Activated B cell treated with CpG ODN at 0.5 μM for 24 hours (primary cell): ENCODE measurements around the gene COPS8. TPM values are rescaled to one million over a fixed set of nuclear protein-coding genes. Genes with fewer than 3 reads are reported as not detected.

ENCODE experiments used
- ATAC-seq: fragments of 200-7000 bp; cut with Tn5 transposase; one replicate; pipeline ENCODE4 v1.10.0; 2021; ENCODE audit warnings: low read depth, mild to moderate bottlenecking, moderate library complexity
- CTCF ChIA-PET: fragments of 350-600 bp; sonication (Branson Sonifier 250); formaldehyde crosslinking; loops from one replicate; lab custom pipeline; 2021; ENCODE audit warnings: antibody characterized with exemption; lab: Charles Lee
- POLR2A ChIA-PET: fragments of 350-600 bp; sonication (Branson Sonifier 250); formaldehyde crosslinking; loops from one replicate; lab custom pipeline; 2021; ENCODE audit warnings: antibody characterized with exemption; lab: Charles Lee
- DNase-seq: peaks from one replicate; pipeline ENCODE4 v3.0.0; 2022
- H3K27ac Mint-ChIP-seq: one replicate; pipeline ENCODE4 v1.8.0; 2020; ENCODE audit warnings: mixed read lengths
- H3K27me3 Mint-ChIP-seq: one replicate; pipeline ENCODE4 v1.8.0; 2021; ENCODE audit warnings: mixed read lengths
- H3K36me3 Mint-ChIP-seq: one replicate; pipeline ENCODE4 v1.8.0; 2021; ENCODE audit warnings: low read depth, mixed read lengths
- H3K4me1 Mint-ChIP-seq: one replicate; pipeline ENCODE4 v1.8.0; 2021; ENCODE audit warnings: mixed read lengths
- H3K4me3 Mint-ChIP-seq: one replicate; pipeline ENCODE4 v1.8.0; 2020; ENCODE audit warnings: mild to moderate bottlenecking, mixed read lengths
- H3K9me3 Mint-ChIP-seq: one replicate; pipeline ENCODE4 v1.8.0; 2020; ENCODE audit warnings: mixed read lengths
- intact Hi-C: fragments of 100-400 bp; cut with micrococcal nuclease; formaldehyde crosslinking; loops from one replicate; pipeline ENCODE4 v1.15.1; 2024
- total RNA-seq: library from RNA; stranded (reverse); gene quantifications from 2 replicates; pipeline ENCODE4 v1.2.3, GENCODE V29; 2022
- TF ChIP-seq, protein P1 (sequence below): fragments of 200-600 bp; IDR thresholded peaks from one replicate; pipeline ENCODE4 v1.8.0; 2022; ENCODE audit warnings: antibody characterized with exemption, mild to moderate bottlenecking

COPS8 gene
- total RNA-seq, 1 donor from 2014 or later: 31.8 TPM

GRCh38 chr2:237143676-237144440, 58.2 kb downstream of the COPS8 start:
- POLR2A ChIA-PET: no interaction called here
- TF ChIP-seq, protein P1, sequence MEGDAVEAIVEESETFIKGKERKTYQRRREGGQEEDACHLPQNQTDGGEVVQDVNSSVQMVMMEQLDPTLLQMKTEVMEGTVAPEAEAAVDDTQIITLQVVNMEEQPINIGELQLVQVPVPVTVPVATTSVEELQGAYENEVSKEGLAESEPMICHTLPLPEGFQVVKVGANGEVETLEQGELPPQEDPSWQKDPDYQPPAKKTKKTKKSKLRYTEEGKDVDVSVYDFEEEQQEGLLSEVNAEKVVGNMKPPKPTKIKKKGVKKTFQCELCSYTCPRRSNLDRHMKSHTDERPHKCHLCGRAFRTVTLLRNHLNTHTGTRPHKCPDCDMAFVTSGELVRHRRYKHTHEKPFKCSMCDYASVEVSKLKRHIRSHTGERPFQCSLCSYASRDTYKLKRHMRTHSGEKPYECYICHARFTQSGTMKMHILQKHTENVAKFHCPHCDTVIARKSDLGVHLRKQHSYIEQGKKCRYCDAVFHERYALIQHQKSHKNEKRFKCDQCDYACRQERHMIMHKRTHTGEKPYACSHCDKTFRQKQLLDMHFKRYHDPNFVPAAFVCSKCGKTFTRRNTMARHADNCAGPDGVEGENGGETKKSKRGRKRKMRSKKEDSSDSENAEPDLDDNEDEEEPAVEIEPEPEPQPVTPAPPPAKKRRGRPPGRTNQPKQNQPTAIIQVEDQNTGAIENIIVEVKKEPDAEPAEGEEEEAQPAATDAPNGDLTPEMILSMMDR: no peak
- no peak overlapping the region for H3K4me3 Mint-ChIP-seq
- H3K27ac Mint-ChIP-seq: no peak overlapping the region
- CTCF ChIA-PET: no interaction called here
- intact Hi-C loops: no loop called here
- H3K27me3 Mint-ChIP-seq: no peaks in the 10 kb centered on the region
- no peaks in the 10 kb centered on the region for H3K4me1 Mint-ChIP-seq
- H3K9me3 Mint-ChIP-seq: peaks cover 24% of the 10 kb centered on the region
- no peak for DNase-seq
- no peak for ATAC-seq
- H3K36me3 Mint-ChIP-seq: peaks cover 2% of the 10 kb centered on the region

- TF ChIP-seq, protein P1: no peak
- ChIA-PET CTCF (no interaction called here), POLR2A (no interaction called here)
- Mint-ChIP-seq H3K27me3 (no peaks in the 10 kb centered on the region), H3K27ac (no peak overlapping the region), H3K36me3 (peaks cover 2% of the 10 kb centered on the region), H3K9me3 (peaks cover 24% of the 10 kb centered on the region), H3K4me1 (no peaks in the 10 kb centered on the region), H3K4me3 (no peak overlapping the region)
- no peak for DNase-seq
- intact Hi-C loops: no loop called here
- no peak for ATAC-seq
Measured at GRCh38 chr2:237144516-237144915, 58.8 kb downstream of the COPS8 start.

DNA sequence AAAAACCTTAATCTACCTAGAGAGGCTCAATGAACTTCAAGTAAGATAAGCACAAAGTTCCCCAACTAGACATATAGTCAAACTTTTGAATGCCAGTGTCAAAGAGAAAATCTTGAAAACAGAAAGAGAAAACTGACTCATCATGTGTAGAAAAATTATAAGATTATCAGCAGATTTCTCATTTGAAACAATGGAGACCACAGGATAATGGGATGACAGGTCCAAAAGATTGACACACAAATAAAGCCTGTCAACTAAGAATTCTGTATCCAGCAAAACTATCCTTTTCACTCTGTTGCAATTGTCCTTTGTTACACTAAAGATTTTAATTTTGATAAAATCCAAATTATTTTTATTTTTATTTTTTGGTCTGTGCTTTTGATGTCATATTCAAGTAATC, 61.6 kb downstream of the COPS8 start:
- Mint-ChIP-seq H3K9me3 (peaks cover 24% of the 10 kb centered on the region), H3K4me3 (no peak overlapping the region), H3K36me3 (peaks cover 2% of the 10 kb centered on the region), H3K27me3 (no peaks in the 10 kb centered on the region), H3K27ac (no peak overlapping the region), H3K4me1 (no peaks in the 10 kb centered on the region)
- ChIA-PET CTCF (no interaction called here), POLR2A (no interaction called here)
- TF ChIP-seq, protein P1: no peak
- intact Hi-C loops: no loop called here
- DNase-seq (no peak), ATAC-seq (no peak)

DNA sequence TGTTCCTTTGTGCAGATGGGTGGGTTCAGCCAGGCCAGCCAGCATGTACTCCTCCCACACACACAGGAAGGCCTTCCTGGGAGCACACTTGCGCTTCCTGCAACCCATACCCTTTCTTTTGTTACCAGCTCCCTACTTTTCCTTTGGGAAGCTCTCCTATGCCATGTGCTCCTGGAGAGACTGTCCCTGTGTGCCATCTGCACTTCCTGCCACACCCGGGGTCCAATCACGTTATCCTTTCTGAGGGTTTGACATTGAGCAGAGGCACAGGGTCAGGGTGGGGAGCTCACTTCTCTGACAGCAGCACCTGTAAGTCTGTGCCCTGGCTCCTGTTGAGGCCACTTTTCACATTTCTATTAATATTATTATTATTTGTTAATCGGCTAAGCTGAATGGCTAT, 62.9 kb downstream of the COPS8 start:
- DNase-seq (no peak), ATAC-seq (no peak)
- CTCF ChIA-PET: no interaction called here
- peaks cover 2% of the 10 kb centered on the region for H3K36me3 Mint-ChIP-seq
- no peaks in the 10 kb centered on the region for H3K4me1 Mint-ChIP-seq
- intact Hi-C loops: no loop called here
- no peaks in the 10 kb centered on the region for H3K27me3 Mint-ChIP-seq
- H3K4me3 Mint-ChIP-seq: no peak overlapping the region
- TF ChIP-seq, protein P1: no peak
- POLR2A ChIA-PET: no interaction called here
- H3K27ac Mint-ChIP-seq: no peak overlapping the region
- peaks cover 24% of the 10 kb centered on the region for H3K9me3 Mint-ChIP-seq

DNA sequence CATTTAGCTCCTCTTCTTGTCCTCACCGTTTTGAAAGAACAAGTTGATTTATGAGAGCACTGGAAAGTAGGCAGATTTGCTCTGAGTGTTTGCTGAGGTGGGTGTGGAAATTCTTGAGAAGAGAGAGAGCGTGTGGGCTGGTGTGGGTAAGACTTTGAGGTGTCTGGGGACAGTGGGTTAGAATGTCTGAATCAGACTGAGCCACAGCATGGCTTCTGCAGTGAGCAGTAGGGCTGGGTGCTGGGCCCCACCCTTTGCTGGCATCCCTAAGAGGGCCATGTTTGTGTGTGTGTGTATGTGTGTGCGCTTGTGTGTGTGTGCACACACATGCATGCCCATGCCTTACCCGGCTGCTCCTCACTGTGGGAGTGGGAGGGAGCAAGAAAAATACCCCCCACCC, 63.7 kb downstream of the COPS8 start:
- no peak overlapping the region for H3K4me3 Mint-ChIP-seq
- TF ChIP-seq, protein P1: no peak
- CTCF ChIA-PET: no interaction called here
- ATAC-seq (no peak), DNase-seq (no peak)
- POLR2A ChIA-PET: no interaction called here
- intact Hi-C loops: no loop called here
- H3K27ac Mint-ChIP-seq: no peak overlapping the region
- H3K36me3 Mint-ChIP-seq: peaks cover 2% of the 10 kb centered on the region
- no peaks in the 10 kb centered on the region for H3K4me1 Mint-ChIP-seq
- H3K9me3 Mint-ChIP-seq: peaks cover 24% of the 10 kb centered on the region
- H3K27me3 Mint-ChIP-seq: no peaks in the 10 kb centered on the region
